ENCODE data around the gene SERPINA9. TPM values are rescaled to one million over a fixed set of nuclear protein-coding genes. Genes with fewer than 3 reads are reported as not detected.

Gene SERPINA9
- total RNA-seq, 1 experiment from 2014 or later, result not detected

DNA sequence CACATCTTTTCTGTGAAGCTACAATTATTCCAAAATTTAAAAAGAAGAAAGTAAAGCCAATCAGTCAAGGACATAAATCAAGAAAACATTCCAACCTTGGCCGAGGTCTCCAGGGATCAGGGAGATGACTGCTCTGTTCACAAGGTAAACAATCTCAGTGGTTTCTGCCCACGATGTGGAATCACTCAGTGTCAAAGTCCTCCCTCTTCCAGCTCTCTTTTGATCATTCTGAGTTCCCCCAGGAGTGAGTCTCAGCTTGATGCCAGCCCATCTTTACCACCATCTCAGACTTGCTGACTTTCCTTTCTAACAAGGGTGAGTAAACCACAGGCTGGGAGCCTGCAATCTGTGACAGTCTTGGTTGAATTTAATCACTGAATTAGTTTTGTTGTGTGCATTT, 4.8 kb upstream of the SERPINA9 start:
- Mint-ChIP-seq H3K9me3 (ENCODE audit: unreplicated experiment) (peaks cover 11% of the 10 kb centered on the region), H3K36me3 (ENCODE audit: insufficient read depth, unreplicated experiment) (no peaks in the 10 kb centered on the region), H3K4me3 (ENCODE audit: unreplicated experiment) (no peak overlapping the region), H3K4me1 (ENCODE audit: low read depth, unreplicated experiment) (no peaks in the 10 kb centered on the region), H3K27ac (ENCODE audit: unreplicated experiment) (no peak overlapping the region), H3K27me3 (ENCODE audit: insufficient read depth, unreplicated experiment) (no peaks in the 10 kb centered on the region)
- Histone ChIP-seq H3K4me1 (no peaks in the 10 kb centered on the region), H3K9me3 (no peaks in the 10 kb centered on the region; the same call in none of the 2 replicates), H3K4me3 (ENCODE audit: low read depth, low read length) (no peak overlapping the region), H3K36me3 (ENCODE audit: control insufficient read depth, insufficient read depth, low read length) (no peaks in the 10 kb centered on the region), H3K27me3 (replicated peaks; ENCODE audit: control insufficient read depth, insufficient read depth, low read length) (no peaks in the 10 kb centered on the region)
- BruUV-seq (replicated peaks), result no TSS peak
- intact Hi-C loops (cut with micrococcal nuclease; ENCODE audit: unreplicated experiment), result loop anchor here (10.0 kb wide), 1 partner anchor 346 kb away; no protein-coding TSS in a partner anchor
- TF ChIP-seq, protein P1, sequence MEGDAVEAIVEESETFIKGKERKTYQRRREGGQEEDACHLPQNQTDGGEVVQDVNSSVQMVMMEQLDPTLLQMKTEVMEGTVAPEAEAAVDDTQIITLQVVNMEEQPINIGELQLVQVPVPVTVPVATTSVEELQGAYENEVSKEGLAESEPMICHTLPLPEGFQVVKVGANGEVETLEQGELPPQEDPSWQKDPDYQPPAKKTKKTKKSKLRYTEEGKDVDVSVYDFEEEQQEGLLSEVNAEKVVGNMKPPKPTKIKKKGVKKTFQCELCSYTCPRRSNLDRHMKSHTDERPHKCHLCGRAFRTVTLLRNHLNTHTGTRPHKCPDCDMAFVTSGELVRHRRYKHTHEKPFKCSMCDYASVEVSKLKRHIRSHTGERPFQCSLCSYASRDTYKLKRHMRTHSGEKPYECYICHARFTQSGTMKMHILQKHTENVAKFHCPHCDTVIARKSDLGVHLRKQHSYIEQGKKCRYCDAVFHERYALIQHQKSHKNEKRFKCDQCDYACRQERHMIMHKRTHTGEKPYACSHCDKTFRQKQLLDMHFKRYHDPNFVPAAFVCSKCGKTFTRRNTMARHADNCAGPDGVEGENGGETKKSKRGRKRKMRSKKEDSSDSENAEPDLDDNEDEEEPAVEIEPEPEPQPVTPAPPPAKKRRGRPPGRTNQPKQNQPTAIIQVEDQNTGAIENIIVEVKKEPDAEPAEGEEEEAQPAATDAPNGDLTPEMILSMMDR (IDR thresholded peaks at IDR 0.05; ENCODE audit: insufficient read depth in 1 of 2, low read depth in 1 of 2, low read length in 1 of 2, severe bottlenecking in 1 of 2, unreplicated experiment in 1 of 2), result no peak
- no peak for DNase-seq
- POLR2A ChIA-PET, result no interaction called here
- CTCF ChIA-PET, result no interaction called here

DNA sequence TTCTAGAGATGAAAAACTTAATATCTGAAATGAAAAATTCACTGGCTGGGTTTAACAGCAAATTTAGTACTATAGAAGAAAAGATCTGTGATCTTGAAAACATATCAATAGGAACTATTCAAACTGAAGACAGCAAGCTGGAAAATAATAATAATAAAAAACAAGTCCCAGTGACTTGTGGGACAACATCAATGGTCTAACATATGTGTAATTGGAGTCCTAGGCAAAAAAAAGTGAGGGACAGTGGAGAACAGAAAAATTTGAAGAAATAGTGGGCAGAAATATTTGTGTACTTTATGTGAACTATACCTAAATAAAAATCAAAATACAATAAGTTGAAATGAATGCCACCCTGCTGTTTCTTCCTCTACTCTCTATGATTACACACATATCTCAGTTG, 2.4 kb upstream of the SERPINA9 start:
- H3K4me3 ChIP-seq (ENCODE audit: low read depth, low read length), result no peak overlapping the region
- no peaks in the 10 kb centered on the region; the same call in none of the 2 replicates for H3K9me3 ChIP-seq
- POLR2A ChIA-PET, result no interaction called here
- no peaks in the 10 kb centered on the region for H3K27me3 Mint-ChIP-seq (ENCODE audit: insufficient read depth, unreplicated experiment)
- H3K36me3 Mint-ChIP-seq (ENCODE audit: insufficient read depth, unreplicated experiment), result no peaks in the 10 kb centered on the region
- no peaks in the 10 kb centered on the region for H3K36me3 ChIP-seq (ENCODE audit: control insufficient read depth, insufficient read depth, low read length)
- no peaks in the 10 kb centered on the region; the same call in 1 of the 2 replicates for H3K27me3 ChIP-seq (replicated peaks; ENCODE audit: control insufficient read depth, insufficient read depth, low read length)
- intact Hi-C loops (cut with micrococcal nuclease; ENCODE audit: unreplicated experiment), result no loop called here
- no peak overlapping the region for H3K4me3 Mint-ChIP-seq (ENCODE audit: unreplicated experiment)
- no peaks in the 10 kb centered on the region for H3K4me1 Mint-ChIP-seq (ENCODE audit: low read depth, unreplicated experiment)
- H3K27ac Mint-ChIP-seq (ENCODE audit: unreplicated experiment), result no peak overlapping the region
- BruUV-seq (replicated peaks), result no TSS peak
- H3K9me3 Mint-ChIP-seq (ENCODE audit: unreplicated experiment), result peaks cover 11% of the 10 kb centered on the region
- CTCF ChIA-PET, result no interaction called here
- H3K4me1 ChIP-seq, result no peaks in the 10 kb centered on the region
- no peak for DNase-seq
- TF ChIP-seq, protein P1 (IDR thresholded peaks at IDR 0.05; ENCODE audit: insufficient read depth in 1 of 2, low read depth in 1 of 2, low read length in 1 of 2, severe bottlenecking in 1 of 2, unreplicated experiment in 1 of 2), result no peak

DNA sequence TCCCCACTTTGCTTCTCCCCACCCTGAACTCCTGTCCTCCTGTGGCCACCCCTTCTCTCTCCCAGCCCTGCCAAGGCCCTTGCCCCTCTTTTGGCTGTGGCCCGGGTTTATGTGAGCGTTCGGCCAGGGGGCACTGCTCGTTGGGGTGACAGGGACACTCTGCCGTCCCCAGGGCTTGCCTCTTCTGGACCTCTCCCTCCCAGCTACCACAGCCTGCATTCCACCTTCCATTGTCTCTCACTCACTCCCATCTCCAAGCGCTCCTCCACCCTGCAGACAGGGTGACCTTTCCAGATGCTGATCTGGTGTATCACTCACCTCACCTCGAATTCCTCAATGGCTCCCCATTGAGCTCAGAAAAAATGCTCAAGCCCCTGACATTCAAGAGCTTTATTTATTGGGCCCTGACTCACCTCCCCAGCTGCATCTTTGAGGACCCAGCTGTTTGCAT, 1.4 kb downstream of the SERPINA9 start:
- CTCF ChIA-PET, result interaction anchor here (1.9 kb wide), 1 partner anchor 12 kb away, joined by 6 read pairs; no protein-coding TSS in a partner anchor
- POLR2A ChIA-PET, result no interaction called here
- H3K4me1 Mint-ChIP-seq (ENCODE audit: low read depth, unreplicated experiment), result no peaks in the 10 kb centered on the region
- H3K27me3 Mint-ChIP-seq (ENCODE audit: insufficient read depth, unreplicated experiment), result peaks cover 9% of the 10 kb centered on the region
- no peak overlapping the region for H3K4me3 Mint-ChIP-seq (ENCODE audit: unreplicated experiment)
- TF ChIP-seq, protein P1 (IDR thresholded peaks at IDR 0.05; ENCODE audit: insufficient read depth in 1 of 2, low read depth in 1 of 2, low read length in 1 of 2, severe bottlenecking in 1 of 2, unreplicated experiment in 1 of 2), result no peak
- H3K9me3 ChIP-seq, result no peaks in the 10 kb centered on the region; the same call in none of the 2 replicates
- no TSS peak for BruUV-seq (replicated peaks)
- H3K27me3 ChIP-seq (replicated peaks; ENCODE audit: control insufficient read depth, insufficient read depth, low read length), result no peaks in the 10 kb centered on the region; the same call in 1 of the 2 replicates
- peaks cover 11% of the 10 kb centered on the region for H3K9me3 Mint-ChIP-seq (ENCODE audit: unreplicated experiment)
- no peaks in the 10 kb centered on the region for H3K36me3 ChIP-seq (ENCODE audit: control insufficient read depth, insufficient read depth, low read length)
- H3K36me3 Mint-ChIP-seq (ENCODE audit: insufficient read depth, unreplicated experiment), result no peaks in the 10 kb centered on the region
- intact Hi-C loops (cut with micrococcal nuclease; ENCODE audit: unreplicated experiment), result no loop called here
- no peak overlapping the region for H3K27ac Mint-ChIP-seq (ENCODE audit: unreplicated experiment)
- DNase-seq, result no peak
- no peak overlapping the region for H3K4me3 ChIP-seq (ENCODE audit: low read depth, low read length)
- no peaks in the 10 kb centered on the region for H3K4me1 ChIP-seq
